HepG2 (cell line): ENCODE measurements around the gene SLC22A7. TPM values are rescaled to one million over a fixed set of nuclear protein-coding genes. Genes with fewer than 3 reads are reported as not detected.

ENCODE experiments used
- RBM39 ChIP-seq: fragments of 200-400 bp; formaldehyde crosslinking; IDR thresholded peaks from one replicate; pipeline ENCODE4 v1.6.1; 2018; ENCODE audit warnings: antibody characterized with exemption, mild to moderate bottlenecking, low read depth, low read length; ENCODE audit not compliant: poor library complexity, severe bottlenecking
- TAF1 ChIP-seq: sonication (generic); formaldehyde crosslinking; IDR thresholded peaks from 2 replicates; pipeline ENCODE4 v1.4.0; 2020; ENCODE audit warnings: missing genetic modification reagents
- ZBTB1 ChIP-seq: sonication (generic); formaldehyde crosslinking; IDR thresholded peaks from 2 replicates; pipeline ENCODE4 v1.4.0; 2020; ENCODE audit warnings: missing genetic modification reagents, borderline replicate concordance
- ZBTB20 ChIP-seq: sonication (generic); formaldehyde crosslinking; IDR thresholded peaks from 2 replicates; pipeline ENCODE4 v1.8.1; 2023; ENCODE audit warnings: missing genetic modification reagents, low read depth, mild to moderate bottlenecking, borderline replicate concordance
- ZMYM2 ChIP-seq: sonication (generic); formaldehyde crosslinking; IDR thresholded peaks from 2 replicates; pipeline ENCODE4 v1.8.0; 2022; ENCODE audit warnings: mild to moderate bottlenecking, missing genetic modification reagents
- ZNF274 ChIP-seq: sonication (generic); formaldehyde crosslinking; IDR thresholded peaks from 2 replicates; pipeline ENCODE4 v1.5.1; 2020; ENCODE audit warnings: mild to moderate bottlenecking, missing genetic modification reagents
- ZNF709 ChIP-seq: sonication (generic); formaldehyde crosslinking; IDR thresholded peaks from 2 replicates; pipeline ENCODE4 v1.5.0; 2020; ENCODE audit warnings: mild to moderate bottlenecking, missing genetic modification reagents
- ZNF75D ChIP-seq: sonication (generic); formaldehyde crosslinking; IDR thresholded peaks from 2 replicates; pipeline ENCODE4 v1.8.1; 2023; ENCODE audit warnings: missing genetic modification reagents, mild to moderate bottlenecking, borderline replicate concordance
- polyA plus RNA-seq, 8 experiments: library from polyadenylated mRNA; depleted of rRNA in 3 of 8; stranded (reverse) in 7 of 8; unstranded in 1 of 8; fragments of >200 nt; fragmentation: Illumina TruSeq in 4 of 8; extraction: Trizol in 4 of 8; gene quantifications; 2 replicates each; pipeline versions ENCODE4 v1.2.1 to v1.2.3, GENCODE V29; 2011 to 2016; ENCODE audit warnings: low read depth in 4 of 8, missing spikeins in 1 of 8, mixed read lengths in 1 of 8; ENCODE audit not compliant: insufficient read depth in 1 of 8
- total RNA-seq, 5 experiments: library from RNA; depleted of rRNA; stranded (reverse); fragments of >200 nt; fragmentation: Illumina TruSeq; extraction: Trizol; gene quantifications; 2 replicates each; pipeline ENCODE4 v1.2.3, GENCODE V29; 2016; ENCODE audit warnings: low read depth in 1 of 5
- TF ChIP-seq, protein P1 (sequence below), 2 experiments: fragments of 450-650 bp in 1 of 2; sonication (generic) in 1 of 2; formaldehyde crosslinking in 1 of 2; IDR thresholded peaks; 2 replicates each; pipeline versions ENCODE4 v1.6.1 to v1.8.0; 2016 to 2022; ENCODE audit warnings: antibody characterized with exemption in 1 of 2, mild to moderate bottlenecking in 1 of 2, missing genetic modification reagents in 1 of 2
- TF ChIP-seq, protein P2 (sequence below): sonication (generic); formaldehyde crosslinking; IDR thresholded peaks from 2 replicates; pipeline ENCODE4 v1.8.1; 2023; ENCODE audit warnings: mild to moderate bottlenecking, inconsistent platforms, moderate library complexity, missing genetic modification reagents, borderline replicate concordance
- TF ChIP-seq, protein P3 (sequence below): sonication (generic); IDR thresholded peaks from 2 replicates; pipeline ENCODE4 v1.6.1; 2016; ENCODE audit warnings: low read depth, borderline replicate concordance
- TF ChIP-seq, protein P4 (sequence below): sonication (generic); formaldehyde crosslinking; IDR thresholded peaks from 2 replicates; pipeline ENCODE4 v1.4.0; 2020; ENCODE audit warnings: mild to moderate bottlenecking, missing genetic modification reagents

Gene SLC22A7
- total and polyA plus RNA-seq, 2 of the 13 experiments (the other 11 are each of a cell fraction or from before 2014, with no cell fraction given), result 5.3 to 22.6 TPM

DNA sequence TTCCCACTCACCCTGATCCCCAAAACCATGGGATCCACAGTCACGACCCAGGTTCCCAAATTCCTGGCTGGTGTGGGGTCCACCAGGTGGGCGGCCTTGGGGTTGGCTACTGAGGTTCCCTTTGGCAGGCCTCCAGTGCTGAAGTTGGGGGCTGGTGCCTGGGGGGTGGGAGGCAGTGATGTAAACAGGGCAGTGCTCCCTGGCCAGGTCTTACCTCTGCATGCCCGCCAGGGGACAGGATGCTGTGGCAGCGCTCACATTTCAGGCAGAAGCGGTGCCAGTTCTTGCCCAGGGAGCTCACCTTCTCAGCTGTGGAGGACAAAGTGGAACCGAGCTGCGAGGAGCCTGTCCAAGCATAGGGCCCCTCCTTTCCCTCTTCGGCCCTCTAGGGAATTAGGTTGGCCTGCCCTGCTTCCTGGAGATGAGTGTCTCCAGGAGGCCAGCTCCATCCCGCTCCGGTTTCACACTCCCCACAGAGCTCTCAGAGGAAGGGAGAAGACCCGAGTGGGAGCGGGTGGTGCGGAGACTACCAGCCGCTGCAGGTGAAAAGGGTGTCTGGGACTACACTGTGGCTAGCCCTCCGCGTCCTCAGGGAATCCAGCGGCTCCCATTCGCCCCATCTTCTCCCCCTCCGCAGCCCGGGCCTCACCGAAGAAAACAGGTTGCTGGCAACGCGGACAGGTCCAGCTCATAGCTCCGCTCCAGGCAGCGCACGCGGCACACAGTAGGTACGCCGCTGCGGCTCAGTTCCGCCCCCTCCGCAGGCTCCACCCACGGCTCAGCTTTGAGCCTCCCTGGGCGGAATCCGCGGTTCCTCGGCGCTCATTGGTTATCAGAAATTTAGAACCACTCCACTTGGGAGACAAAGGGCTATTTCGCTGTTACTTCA is 10.3 kb downstream of the SLC22A7 start, which contains the start of gene CRIP3 (continued):
- TF ChIP-seq, protein P1, sequence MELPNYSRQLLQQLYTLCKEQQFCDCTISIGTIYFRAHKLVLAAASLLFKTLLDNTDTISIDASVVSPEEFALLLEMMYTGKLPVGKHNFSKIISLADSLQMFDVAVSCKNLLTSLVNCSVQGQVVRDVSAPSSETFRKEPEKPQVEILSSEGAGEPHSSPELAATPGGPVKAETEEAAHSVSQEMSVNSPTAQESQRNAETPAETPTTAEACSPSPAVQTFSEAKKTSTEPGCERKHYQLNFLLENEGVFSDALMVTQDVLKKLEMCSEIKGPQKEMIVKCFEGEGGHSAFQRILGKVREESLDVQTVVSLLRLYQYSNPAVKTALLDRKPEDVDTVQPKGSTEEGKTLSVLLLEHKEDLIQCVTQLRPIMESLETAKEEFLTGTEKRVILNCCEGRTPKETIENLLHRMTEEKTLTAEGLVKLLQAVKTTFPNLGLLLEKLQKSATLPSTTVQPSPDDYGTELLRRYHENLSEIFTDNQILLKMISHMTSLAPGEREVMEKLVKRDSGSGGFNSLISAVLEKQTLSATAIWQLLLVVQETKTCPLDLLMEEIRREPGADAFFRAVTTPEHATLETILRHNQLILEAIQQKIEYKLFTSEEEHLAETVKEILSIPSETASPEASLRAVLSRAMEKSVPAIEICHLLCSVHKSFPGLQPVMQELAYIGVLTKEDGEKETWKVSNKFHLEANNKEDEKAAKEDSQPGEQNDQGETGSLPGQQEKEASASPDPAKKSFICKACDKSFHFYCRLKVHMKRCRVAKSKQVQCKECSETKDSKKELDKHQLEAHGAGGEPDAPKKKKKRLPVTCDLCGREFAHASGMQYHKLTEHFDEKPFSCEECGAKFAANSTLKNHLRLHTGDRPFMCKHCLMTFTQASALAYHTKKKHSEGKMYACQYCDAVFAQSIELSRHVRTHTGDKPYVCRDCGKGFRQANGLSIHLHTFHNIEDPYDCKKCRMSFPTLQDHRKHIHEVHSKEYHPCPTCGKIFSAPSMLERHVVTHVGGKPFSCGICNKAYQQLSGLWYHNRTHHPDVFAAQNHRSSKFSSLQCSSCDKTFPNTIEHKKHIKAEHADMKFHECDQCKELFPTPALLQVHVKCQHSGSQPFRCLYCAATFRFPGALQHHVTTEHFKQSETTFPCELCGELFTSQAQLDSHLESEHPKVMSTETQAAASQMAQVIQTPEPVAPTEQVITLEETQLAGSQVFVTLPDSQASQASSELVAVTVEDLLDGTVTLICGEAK (IDR thresholded peaks at IDR 0.05), result no peak
- TF ChIP-seq, protein P1 (CRISPR knock-in tag; IDR thresholded peaks at IDR 0.05), result no peak
- TF ChIP-seq ZBTB20 (CRISPR knock-in tag) (no peak), ZMYM2 (CRISPR knock-in tag) (peak; percentile 93), ZNF709 (CRISPR knock-in tag) (no peak), ZNF75D (CRISPR knock-in tag) (no peak), ZBTB1 (CRISPR knock-in tag) (no peak), TAF1 (CRISPR knock-in tag) (peak; percentile 57; the same call in 1 of the 2 replicates), ZNF274 (CRISPR knock-in tag) (peak; percentile 69; the same call in 1 of the 2 replicates), RBM39 (peak; percentile 54)
- TF ChIP-seq, protein P2, sequence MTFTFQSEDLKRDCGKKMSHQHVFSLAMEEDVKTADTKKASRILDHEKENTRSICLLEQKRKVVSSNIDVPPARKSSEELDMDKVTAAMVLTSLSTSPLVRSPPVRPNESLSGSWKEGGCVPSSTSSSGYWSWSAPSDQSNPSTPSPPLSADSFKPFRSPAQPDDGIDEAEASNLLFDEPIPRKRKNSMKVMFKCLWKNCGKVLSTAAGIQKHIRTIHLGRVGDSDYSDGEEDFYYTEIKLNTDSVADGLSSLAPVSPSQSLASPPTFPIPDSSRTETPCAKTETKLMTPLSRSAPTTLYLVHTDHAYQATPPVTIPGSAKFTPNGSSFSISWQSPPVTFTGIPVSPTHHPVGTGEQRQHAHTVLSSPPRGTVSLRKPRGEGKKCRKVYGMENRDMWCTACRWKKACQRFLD (CRISPR knock-in tag), result no peak
- TF ChIP-seq, protein P3, sequence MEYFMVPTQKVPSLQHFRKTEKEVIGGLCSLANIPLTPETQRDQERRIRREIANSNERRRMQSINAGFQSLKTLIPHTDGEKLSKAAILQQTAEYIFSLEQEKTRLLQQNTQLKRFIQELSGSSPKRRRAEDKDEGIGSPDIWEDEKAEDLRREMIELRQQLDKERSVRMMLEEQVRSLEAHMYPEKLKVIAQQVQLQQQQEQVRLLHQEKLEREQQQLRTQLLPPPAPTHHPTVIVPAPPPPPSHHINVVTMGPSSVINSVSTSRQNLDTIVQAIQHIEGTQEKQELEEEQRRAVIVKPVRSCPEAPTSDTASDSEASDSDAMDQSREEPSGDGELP, result peak; percentile 15; the same call in 1 of the 2 replicates
- TF ChIP-seq, protein P4, sequence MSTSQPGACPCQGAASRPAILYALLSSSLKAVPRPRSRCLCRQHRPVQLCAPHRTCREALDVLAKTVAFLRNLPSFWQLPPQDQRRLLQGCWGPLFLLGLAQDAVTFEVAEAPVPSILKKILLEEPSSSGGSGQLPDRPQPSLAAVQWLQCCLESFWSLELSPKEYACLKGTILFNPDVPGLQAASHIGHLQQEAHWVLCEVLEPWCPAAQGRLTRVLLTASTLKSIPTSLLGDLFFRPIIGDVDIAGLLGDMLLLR (CRISPR knock-in tag), result 0 out of 2 replicates have a peak, but pooled peaks have one; percentile 24
